AG08395 (cell line): ENCODE data around the gene SLC20A1.
"Not testable (repeated sequence)": the region's sequence is repeated elsewhere in the genome, so short reads cannot be mapped to it uniquely, and the experiment has no call there.

Experiments
- DNase-seq: peaks from one replicate; pipeline ENCODE4 v3.0.0; 2012; ENCODE audit warnings: mixed read lengths, low spot score

Gene SLC20A1

GRCh38 chr2:112646791-112647689 is 1.3 kb downstream of the SLC20A1 start:
- no peak for DNase-seq

- no peak for DNase-seq
Measured at GRCh38 chr2:112648081-112648480, 2.3 kb downstream of the SLC20A1 start.

GRCh38 chr2:112656679-112657078 is 10.9 kb downstream of the SLC20A1 start:
- no peak for DNase-seq

- DNase-seq: no peak
Measured at GRCh38 chr2:112658301-112658700, 12.6 kb downstream of the SLC20A1 start.

- no peak for DNase-seq
Measured at GRCh38 chr2:112658839-112659667, 13.3 kb downstream of the SLC20A1 start.

- DNase-seq: no peak
Measured at GRCh38 chr2:112660138-112660537, 14.4 kb downstream of the SLC20A1 start.

GRCh38 chr2:112661656-112662305 is 16.0 kb downstream of the SLC20A1 start:
- DNase-seq: no peak

- no peak for DNase-seq
Measured at GRCh38 chr2:112662704-112663103, 17.0 kb downstream of the SLC20A1 start.

GRCh38 chr2:112664689-112665088 is 18.9 kb downstream of the SLC20A1 start:
- DNase-seq: no peak

GRCh38 chr2:112665113-112665780 is 19.5 kb downstream of the SLC20A1 start:
- DNase-seq: no peak

GRCh38 chr2:112666761-112667122 is 21.0 kb downstream of the SLC20A1 start:
- no peak for DNase-seq

- not testable (repeated sequence) for DNase-seq
Measured at GRCh38 chr2:112667540-112667939, 21.8 kb downstream of the SLC20A1 start.

- no peak for DNase-seq
Measured at GRCh38 chr2:112669667-112670066, 23.9 kb downstream of the SLC20A1 start.

GRCh38 chr2:112670252-112671022 is 24.7 kb downstream of the SLC20A1 start:
- no peak for DNase-seq

GRCh38 chr2:112671801-112672200 is 26.1 kb downstream of the SLC20A1 start:
- DNase-seq: no peak

GRCh38 chr2:112673008-112673407 is 27.3 kb downstream of the SLC20A1 start:
- no peak for DNase-seq

GRCh38 chr2:112674229-112674628 is 28.5 kb downstream of the SLC20A1 start:
- DNase-seq: no peak

- DNase-seq: peak; percentile 56
Measured at GRCh38 chr2:112679484-112679883, 33.7 kb downstream of the SLC20A1 start.

GRCh38 chr2:112680666-112681101 is 34.9 kb downstream of the SLC20A1 start:
- no peak for DNase-seq

GRCh38 chr2:112682101-112682500 is 36.4 kb downstream of the SLC20A1 start:
- no peak for DNase-seq
